ENCODE data around the gene CHIC2. TPM values are rescaled to one million over a fixed set of nuclear protein-coding genes. Genes with fewer than 3 reads are reported as not detected.
A peak's percentile ranks its signal among the peaks of the same experiment; 100 is the strongest.

Gene CHIC2
- total RNA-seq, 1 experiment from 2014 or later, result 8.2 TPM

GRCh38 chr4:54100595-54101189 lies 36.3 kb upstream of the CHIC2 start:
- Histone ChIP-seq H3T11ph (ENCODE audit: low read length) (no peak overlapping the region), H4K8ac (replicated peaks; ENCODE audit: insufficient read length, low read depth, low read length) (no peak overlapping the region), H3K56ac (ENCODE audit: insufficient read length, low read depth, low read length) (no peak overlapping the region), H2BK20ac (ENCODE audit: low read depth, low read length, poor library complexity, severe bottlenecking) (no peak overlapping the region), H4K5ac (ENCODE audit: insufficient read length, low read depth, low read length) (no peak overlapping the region), H3K79me1 (ENCODE audit: insufficient read depth, low read depth, low read length, poor library complexity, severe bottlenecking) (no peaks in the 10 kb centered on the region), H3K79me2 (ENCODE audit: insufficient read depth, low read length) (no peaks in the 10 kb centered on the region), H3K27ac (ENCODE audit: insufficient read length, low read depth, low read length) (no peak overlapping the region), H3K27me3 (ENCODE audit: insufficient read depth, low read length) (peaks cover 93% of the 10 kb centered on the region), H3K18ac (ENCODE audit: insufficient read length, low read depth, low read length) (no peak overlapping the region), H2AK5ac (ENCODE audit: insufficient read length, low read length) (no peak overlapping the region), H2BK5ac (ENCODE audit: insufficient read length, low read length) (no peak overlapping the region), H3K23me2 (ENCODE audit: insufficient read length, low read depth, low read length, poor library complexity, severe bottlenecking) (peaks cover 27% of the 10 kb centered on the region), H3K14ac (ENCODE audit: insufficient read depth, low read length) (no peak overlapping the region), H2BK120ac (ENCODE audit: low read depth, low read length, poor library complexity, severe bottlenecking) (no peak overlapping the region), H4K91ac (ENCODE audit: insufficient read length, low read depth, low read length) (no peak overlapping the region), H3K4ac (ENCODE audit: low read depth, low read length) (no peak overlapping the region), H3K9me3 (ENCODE audit: control insufficient read depth, low read depth, low read length) (no peaks in the 10 kb centered on the region), H3K4me1 (ENCODE audit: insufficient read depth, low read length) (peaks cover 6% of the 10 kb centered on the region), H2AFZ (ENCODE audit: low read length) (no peak overlapping the region), H3K9ac (ENCODE audit: extremely low read depth, insufficient read length, low read length) (no peak overlapping the region), H2BK12ac (ENCODE audit: insufficient read length, low read depth, low read length) (no peak overlapping the region), H4K20me1 (ENCODE audit: control insufficient read depth, insufficient read depth, insufficient read length) (no peaks in the 10 kb centered on the region), H3K4me2 (ENCODE audit: insufficient read depth, insufficient read length, low read length) (peak overlapping the region; percentile 85), H3K23ac (ENCODE audit: insufficient read length, low read depth, low read length) (no peak overlapping the region), H2BK15ac (ENCODE audit: low read depth, low read length) (no peak overlapping the region)
- H3K27ac Mint-ChIP-seq, result no peak overlapping the region
- TF ChIP-seq CTCF (conservative IDR thresholded peaks at IDR 0.05), result no peak
- WGBS (ENCODE audit: extremely low coverage, insufficient read length, low lambda C conversion rate), result no CpG with 5 or more reads among the region's 46 CpGs
- peaks cover 100% of the 10 kb centered on the region for H3K27me3 Mint-ChIP-seq (ENCODE audit: low read depth)
- 0 out of 7 replicates have a peak, but pooled peaks cover 0 to 3% (median 0%) of the 10 kb centered on the region in 3 experiments for H3K36me3 Mint-ChIP-seq (ENCODE audit: insufficient read depth in 1 of 3, low read depth in 3 of 3)
- peak overlapping the region; percentile 30 to 76; a peak in 4 of 5 replicates for H3K4me3 Mint-ChIP-seq
- peaks cover 47 to 82% of the 10 kb centered on the region in 2 experiments for H3K4me1 Mint-ChIP-seq
- peaks cover 0 to 9% of the 10 kb centered on the region in 2 experiments; a peak in 1 of 5 replicates for H3K9me3 Mint-ChIP-seq
- DNase-seq, result peak; percentile 31
